Upper lobe of left lung (tissue), 6 donors: ENCODE measurements around the gene HYCC2. TPM values are rescaled to one million over a fixed set of nuclear protein-coding genes. Genes with fewer than 3 reads are reported as not detected.
"Not testable (repeated sequence)": the region's sequence is repeated elsewhere in the genome, so short reads cannot be mapped to it uniquely, and the experiment has no call there.

Experiments used
- ATAC-seq, 2 donors: fragments of 200-7000 bp; cut with Tn5 transposase; one replicate each; pipeline ENCODE4 v1.9.1; 2022; ENCODE audit warnings: mild to moderate bottlenecking in 2 of 2, moderate library complexity in 2 of 2; ENCODE audit not compliant: low FRiP score in 2 of 2
- DNase-seq, 2 donors: peaks; one replicate each; pipeline ENCODE4 v3.0.0-alpha.2; 2019 to 2020
- H3K27ac ChIP-seq, 4 donors: fragments of 200-600 bp; sonication (generic); one replicate each; pipeline ENCODE4 v1.5.1; 2016 to 2019
- H3K27me3 ChIP-seq, 4 donors: fragments of 200-600 bp; sonication (generic); one replicate each; pipeline ENCODE4 v1.5.1; 2017 to 2019
- H3K36me3 ChIP-seq, 4 donors: fragments of 200-600 bp; sonication (generic); one replicate each; pipeline ENCODE4 v1.5.1; 2016 to 2019
- H3K4me1 ChIP-seq, 4 donors: fragments of 200-600 bp; sonication (generic); one replicate each; pipeline ENCODE4 v1.5.1; 2018 to 2019
- H3K4me3 ChIP-seq, 4 donors: fragments of 200-600 bp; sonication (generic); one replicate each; pipeline ENCODE4 v1.5.1; 2017 to 2019; ENCODE audit warnings: mild to moderate bottlenecking in 2 of 4, moderate library complexity in 1 of 4
- H3K9me3 ChIP-seq, 4 donors: fragments of 200-600 bp; sonication (generic); one replicate each; pipeline ENCODE4 v1.5.1; 2018 to 2019
- EP300 ChIP-seq, 4 donors: sonication (generic); formaldehyde crosslinking; IDR thresholded peaks; one replicate each; pipeline ENCODE4 v1.5.1; 2017; ENCODE audit warnings: antibody characterized with exemption in 4 of 4, control low read depth in 2 of 4
- POLR2A ChIP-seq, 4 donors: fragments of 450-650 bp; IDR thresholded peaks; one replicate each; pipeline ENCODE4 v1.5.1; 2016 to 2017; ENCODE audit warnings: antibody characterized with exemption in 4 of 4, mild to moderate bottlenecking in 2 of 4
- POLR2AphosphoS5 ChIP-seq, 2 donors: sonication (generic); formaldehyde crosslinking; IDR thresholded peaks; one replicate each; pipeline ENCODE4 v1.5.1; 2017; ENCODE audit warnings: antibody characterized with exemption in 2 of 2
- WGBS, 2 donors: methylation state at CpG; one replicate each; pipeline ENCODE4 v1.1.5; 2017 to 2018; 5-methylcytosine and 5-hydroxymethylcytosine counted together
- total RNA-seq, 6 donors: library from RNA; depleted of rRNA in 4 of 6; stranded (reverse); fragments of >200 nt in 4 of 6; gene quantifications; one replicate each; pipeline versions ENCODE4 v1.1.0 to v1.2.1, GENCODE V29; 2016 to 2021
- TF ChIP-seq, protein P1 (sequence below), 6 experiments: fragments of 450-650 bp in 4 of 6; fragments of 200-600 bp in 2 of 6; sonication (generic) in 2 of 6; IDR thresholded peaks; one replicate each; pipeline ENCODE4 v1.5.1; 2016 to 2019; ENCODE audit warnings: antibody characterized with exemption in 6 of 6
- donor health status: DM: no; HTN: no; CAD: no; lungs with moderate emphysema.
- donor health status: DM: no; HTN: yes; CAD: no; lungs with severe emphysema.

The HYCC2 gene
- total RNA-seq, 6 donors from 2014 or later: 15.1 to 39.3 (median 26.8) TPM

DNA sequence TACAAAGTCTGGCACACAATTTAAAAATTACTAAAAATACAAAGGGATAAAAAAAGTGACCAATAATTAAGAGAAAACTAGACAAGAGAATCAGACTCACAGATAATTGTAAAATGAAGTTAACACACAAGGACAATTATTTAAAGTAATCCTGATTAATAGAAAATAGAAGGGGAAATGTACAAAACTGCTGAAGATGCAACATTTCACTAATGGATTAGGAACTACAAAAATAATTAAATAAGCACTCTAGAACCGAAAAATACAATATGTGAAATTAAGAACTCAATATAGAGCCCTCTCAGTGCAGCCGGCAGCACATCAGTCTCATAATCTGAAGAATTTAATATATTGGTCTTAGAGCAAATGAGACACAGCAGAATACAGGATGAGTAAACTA, 24.6 kb downstream of the HYCC2 start:
- no peak for TF ChIP-seq EP300 (IDR thresholded peaks at IDR 0.05)
- no peak for TF ChIP-seq POLR2A (IDR thresholded peaks at IDR 0.05)
- TF ChIP-seq POLR2AphosphoS5 (IDR thresholded peaks at IDR 0.05): no peak
- TF ChIP-seq, protein P1, sequence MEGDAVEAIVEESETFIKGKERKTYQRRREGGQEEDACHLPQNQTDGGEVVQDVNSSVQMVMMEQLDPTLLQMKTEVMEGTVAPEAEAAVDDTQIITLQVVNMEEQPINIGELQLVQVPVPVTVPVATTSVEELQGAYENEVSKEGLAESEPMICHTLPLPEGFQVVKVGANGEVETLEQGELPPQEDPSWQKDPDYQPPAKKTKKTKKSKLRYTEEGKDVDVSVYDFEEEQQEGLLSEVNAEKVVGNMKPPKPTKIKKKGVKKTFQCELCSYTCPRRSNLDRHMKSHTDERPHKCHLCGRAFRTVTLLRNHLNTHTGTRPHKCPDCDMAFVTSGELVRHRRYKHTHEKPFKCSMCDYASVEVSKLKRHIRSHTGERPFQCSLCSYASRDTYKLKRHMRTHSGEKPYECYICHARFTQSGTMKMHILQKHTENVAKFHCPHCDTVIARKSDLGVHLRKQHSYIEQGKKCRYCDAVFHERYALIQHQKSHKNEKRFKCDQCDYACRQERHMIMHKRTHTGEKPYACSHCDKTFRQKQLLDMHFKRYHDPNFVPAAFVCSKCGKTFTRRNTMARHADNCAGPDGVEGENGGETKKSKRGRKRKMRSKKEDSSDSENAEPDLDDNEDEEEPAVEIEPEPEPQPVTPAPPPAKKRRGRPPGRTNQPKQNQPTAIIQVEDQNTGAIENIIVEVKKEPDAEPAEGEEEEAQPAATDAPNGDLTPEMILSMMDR (IDR thresholded peaks at IDR 0.05): no peak
- no peaks in the 10 kb centered on the region for H3K27me3 ChIP-seq
- WGBS, 2 donors: 91 to 100% methylated on average over 2 of the region's 2 CpGs
- H3K4me1 ChIP-seq: no peaks in the 10 kb centered on the region
- H3K36me3 ChIP-seq: peaks cover 0 to 11% (median 2%) of the 10 kb centered on the region in 4 donors
- no peak overlapping the region for H3K4me3 ChIP-seq
- ATAC-seq (no peak), DNase-seq (no peak)
- H3K27ac ChIP-seq: no peak overlapping the region
- no peaks in the 10 kb centered on the region for H3K9me3 ChIP-seq

DNA sequence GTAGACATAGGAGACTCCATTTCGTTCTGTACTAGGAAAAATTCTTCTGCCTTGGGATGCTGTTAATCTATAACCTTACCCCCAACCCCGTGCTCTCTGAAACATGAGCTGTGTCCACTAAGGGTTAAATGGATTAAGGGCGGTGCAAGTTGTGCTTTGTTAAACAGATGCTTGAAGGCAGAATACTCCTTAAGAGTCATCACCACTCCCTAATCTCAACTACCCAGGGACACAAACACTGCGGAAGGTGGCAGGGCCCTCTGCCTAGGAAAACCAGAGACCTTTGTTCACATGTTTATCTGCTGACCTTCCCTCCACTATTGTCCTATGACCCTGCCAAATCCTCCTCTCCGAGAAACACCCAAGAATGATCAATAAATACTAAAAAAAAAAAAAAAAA, 28.4 kb downstream of the HYCC2 start:
- not testable (repeated sequence) for H3K4me3 ChIP-seq, H3K9me3 ChIP-seq, H3K36me3 ChIP-seq, DNase-seq, H3K4me1 ChIP-seq, H3K27ac ChIP-seq, ATAC-seq, H3K27me3 ChIP-seq
- WGBS, 2 donors: 91 to 96% methylated on average over 5 of the region's 5 CpGs

DNA sequence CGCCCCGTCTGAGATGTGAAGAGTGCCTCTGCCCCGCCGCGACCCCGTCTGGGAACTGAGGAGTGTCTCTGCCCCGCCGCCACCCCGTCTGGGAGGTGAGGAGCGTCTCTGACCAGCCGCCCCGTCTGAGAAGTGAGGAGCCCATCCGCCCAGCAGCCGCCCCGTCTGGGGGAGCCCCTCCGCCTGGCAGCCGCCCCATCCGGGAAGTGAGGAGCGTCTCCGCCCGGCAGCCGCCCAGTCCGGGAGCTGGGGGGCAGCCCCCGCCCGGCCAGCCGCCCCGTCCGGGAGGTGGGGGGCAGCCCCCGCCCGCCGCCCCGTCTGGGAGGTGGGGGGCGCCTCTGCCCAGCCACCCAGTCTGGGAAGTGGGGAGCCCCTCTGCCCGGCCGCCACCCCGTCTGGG, 29.0 kb downstream of the HYCC2 start:
- ATAC-seq, H3K36me3 ChIP-seq, H3K27ac ChIP-seq, H3K4me1 ChIP-seq, H3K27me3 ChIP-seq, H3K4me3 ChIP-seq, H3K9me3 ChIP-seq: not testable (repeated sequence)
- WGBS, 2 donors: 97 to 100% methylated on average over 5 to 18 of the region's 36 CpGs
- DNase-seq: peak in 1 of 2 donors; percentile 68

DNA sequence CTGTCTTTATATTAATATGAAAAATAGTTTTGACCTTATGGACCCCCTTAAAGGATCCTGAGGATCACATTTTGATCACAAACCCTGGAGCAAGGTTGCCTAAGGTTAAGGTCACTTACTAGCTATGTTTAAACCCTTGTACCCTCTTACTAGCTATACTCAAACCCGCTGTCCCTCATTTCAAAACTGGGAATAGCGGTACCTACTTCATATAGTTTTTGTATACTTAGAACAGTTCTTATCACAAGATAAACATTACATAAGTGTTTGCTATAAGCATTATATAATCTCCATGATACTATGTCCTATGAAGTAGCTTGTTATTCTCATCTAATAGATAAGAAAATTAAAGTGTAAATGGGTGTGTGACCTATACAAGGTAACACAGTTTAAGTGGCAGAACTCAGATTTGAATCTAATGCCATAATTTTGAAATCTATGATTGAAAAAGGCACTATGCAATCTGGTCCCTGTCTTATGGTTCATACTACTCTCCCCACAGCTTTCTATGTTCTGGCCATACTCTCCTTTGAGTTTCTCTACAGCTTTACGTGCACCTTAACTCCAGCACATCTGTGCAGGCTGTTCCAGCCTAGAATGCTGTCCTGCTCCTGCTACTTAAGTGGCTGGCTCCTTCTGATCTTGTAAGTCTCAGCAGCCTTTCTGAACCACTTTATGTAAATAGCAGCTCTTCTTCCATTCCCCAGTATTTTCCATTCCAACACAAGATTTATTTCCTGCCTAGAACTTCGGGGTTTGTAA, 30.4 kb downstream of the HYCC2 start:
- ATAC-seq (no peak), DNase-seq (no peak)
- H3K27me3 ChIP-seq: no peaks in the 10 kb centered on the region
- H3K4me3 ChIP-seq: no peak overlapping the region
- WGBS, 2 donors: 56 to 68% methylated on average over 4 of the region's 4 CpGs
- no peaks in the 10 kb centered on the region for H3K9me3 ChIP-seq
- H3K4me1 ChIP-seq: peaks cover 0 to 7% (median 1%) of the 10 kb centered on the region in 4 donors
- peaks cover 0 to 10% (median 2%) of the 10 kb centered on the region in 4 donors for H3K36me3 ChIP-seq
- TF ChIP-seq POLR2AphosphoS5 (IDR thresholded peaks at IDR 0.05): no peak
- TF ChIP-seq, protein P1 (IDR thresholded peaks at IDR 0.05): no peak
- no peak for TF ChIP-seq EP300 (IDR thresholded peaks at IDR 0.05)
- no peak for TF ChIP-seq POLR2A (IDR thresholded peaks at IDR 0.05)
- H3K27ac ChIP-seq: no peak overlapping the region

DNA sequence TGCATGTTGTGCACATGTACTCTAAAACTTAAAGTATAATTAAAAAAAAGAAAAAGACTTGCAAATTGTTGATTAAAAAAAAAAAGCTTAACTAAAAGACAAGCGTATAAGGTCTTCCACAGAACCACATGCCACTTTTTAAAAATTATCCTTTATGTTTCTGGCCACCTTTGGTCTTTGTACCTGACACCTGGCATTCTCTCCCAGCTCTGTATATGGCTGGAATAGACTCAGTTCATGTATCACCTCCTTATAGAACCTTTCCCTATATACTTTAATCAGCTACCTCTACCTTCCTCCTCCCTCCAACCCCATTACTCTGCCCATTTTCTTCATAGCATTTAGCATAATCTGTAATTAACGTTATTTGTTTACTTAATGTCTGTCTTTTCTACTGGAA, 32.6 kb downstream of the HYCC2 start:
- WGBS, 2 donors: 94 to 95% methylated on average over 2 of the region's 2 CpGs

DNA sequence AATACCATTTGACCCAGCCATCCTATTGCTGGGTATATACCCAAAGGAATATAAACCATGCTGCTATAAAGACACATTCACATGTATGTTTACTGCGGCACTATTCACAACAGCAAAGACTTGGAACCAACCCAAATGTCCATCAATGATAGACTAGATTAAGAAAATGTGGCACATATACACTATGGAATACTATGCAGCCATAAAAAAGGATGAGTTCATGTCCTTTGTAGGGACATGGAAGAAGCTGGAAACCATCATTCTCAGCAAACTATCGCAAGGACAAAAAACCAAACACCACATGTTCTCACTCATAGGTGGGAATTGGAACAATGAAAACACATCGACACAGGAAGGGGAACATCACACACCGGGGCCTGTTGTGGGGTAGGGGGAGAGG, 33.1 kb downstream of the HYCC2 start:
- not testable (repeated sequence) for H3K27me3 ChIP-seq, DNase-seq, H3K4me1 ChIP-seq, H3K9me3 ChIP-seq, H3K4me3 ChIP-seq, H3K27ac ChIP-seq, H3K36me3 ChIP-seq, ATAC-seq
- WGBS, 2 donors: 98 to 99% methylated on average over 4 of the region's 4 CpGs

More for the DNA sequence above, 32.6 kb downstream of the HYCC2 start:
- Histone ChIP-seq H3K27me3 (no peaks in the 10 kb centered on the region), H3K27ac (no peak overlapping the region), H3K9me3 (no peaks in the 10 kb centered on the region), H3K36me3 (peaks cover 0 to 4% (median under 1%) of the 10 kb centered on the region in 4 donors), H3K4me1 (peaks cover 0 to 7% (median 1%) of the 10 kb centered on the region in 4 donors), H3K4me3 (no peak overlapping the region)
- DNase-seq (no peak), ATAC-seq (no peak)
- TF ChIP-seq POLR2AphosphoS5 (IDR thresholded peaks at IDR 0.05) (no peak), POLR2A (IDR thresholded peaks at IDR 0.05) (no peak), EP300 (IDR thresholded peaks at IDR 0.05) (no peak)
- TF ChIP-seq, protein P1 (IDR thresholded peaks at IDR 0.05): no peak

DNA sequence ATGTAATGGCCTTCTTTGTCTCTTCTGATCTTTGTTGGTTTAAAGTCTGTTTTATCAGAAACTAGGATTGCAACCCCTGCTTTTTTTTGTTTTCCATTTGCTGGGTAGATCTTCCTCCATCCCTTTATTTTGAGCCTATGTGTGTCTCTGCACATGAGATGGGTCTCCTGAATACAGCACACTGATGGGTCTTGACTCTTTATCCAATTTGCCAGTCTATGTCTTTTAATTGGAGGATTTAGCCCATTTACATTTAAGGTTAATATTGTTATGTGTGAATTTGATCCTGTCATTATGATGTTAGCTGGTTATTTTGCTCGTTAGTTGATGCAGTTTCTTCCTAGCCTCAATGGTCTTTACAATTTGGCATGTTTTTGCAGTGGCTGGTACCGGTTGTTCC, 37.1 kb downstream of the HYCC2 start:
- WGBS, 2 donors: 86 to 98% methylated on average over 1 to 2 of the region's 2 CpGs
- H3K36me3 ChIP-seq, H3K27ac ChIP-seq, H3K27me3 ChIP-seq, DNase-seq, H3K9me3 ChIP-seq, ATAC-seq, H3K4me1 ChIP-seq, H3K4me3 ChIP-seq: not testable (repeated sequence)
